Skin epidermis (tissue), 12 donors: ENCODE data around the gene CFD.
"Not testable (repeated sequence)": the region's sequence is repeated elsewhere in the genome, so short reads cannot be mapped to it uniquely, and the experiment has no call there.

Experiments used
- H3K27ac ChIP-seq, 21 experiments: fragments of 200-600 bp; sonication (generic) in 11 of 21; one replicate each; pipeline ENCODE4 v1.5.0; 2020; ENCODE audit warnings: mild to moderate bottlenecking in 3 of 21, inconsistent platforms in 2 of 21, moderate library complexity in 2 of 21
- H3K4me3 ChIP-seq, 7 experiments: fragments of 200-600 bp; sonication (generic) in 2 of 7; one replicate each; pipeline ENCODE4 v1.5.0; 2020; ENCODE audit warnings: inconsistent platforms in 2 of 7, mild to moderate bottlenecking in 2 of 7, moderate library complexity in 1 of 7

CFD gene

GRCh38 chr19:850221-850978 lies 9.1 kb upstream of the CFD start:
- H3K4me3 ChIP-seq, result no peak overlapping the region

GRCh38 chr19:850979-851335 lies 8.5 kb upstream of the CFD start:
- peak overlapping the region in 20 of 21 experiments; percentile 0 to 84 (median 48) for H3K27ac ChIP-seq
- H3K4me3 ChIP-seq, result no peak overlapping the region

More at GRCh38 chr19:850221-850978, 9.1 kb upstream of the CFD start:
- H3K27ac ChIP-seq, result peak overlapping the region in 20 of 21 experiments; percentile 0 to 84 (median 48)

GRCh38 chr19:852136-853013 lies 7.1 kb upstream of the CFD start, which contains the start of gene ELANE:
Gene ELANE (plus strand): TSS chr19:852303. CDS start chr19:852329, 26 bp downstream.
- Histone ChIP-seq H3K4me3 (no peak within 1 kb of the TSS), H3K27ac (peak within 1 kb of the TSS in 13 of 21 experiments; percentile 0 to 84 (median 57))

DNA sequence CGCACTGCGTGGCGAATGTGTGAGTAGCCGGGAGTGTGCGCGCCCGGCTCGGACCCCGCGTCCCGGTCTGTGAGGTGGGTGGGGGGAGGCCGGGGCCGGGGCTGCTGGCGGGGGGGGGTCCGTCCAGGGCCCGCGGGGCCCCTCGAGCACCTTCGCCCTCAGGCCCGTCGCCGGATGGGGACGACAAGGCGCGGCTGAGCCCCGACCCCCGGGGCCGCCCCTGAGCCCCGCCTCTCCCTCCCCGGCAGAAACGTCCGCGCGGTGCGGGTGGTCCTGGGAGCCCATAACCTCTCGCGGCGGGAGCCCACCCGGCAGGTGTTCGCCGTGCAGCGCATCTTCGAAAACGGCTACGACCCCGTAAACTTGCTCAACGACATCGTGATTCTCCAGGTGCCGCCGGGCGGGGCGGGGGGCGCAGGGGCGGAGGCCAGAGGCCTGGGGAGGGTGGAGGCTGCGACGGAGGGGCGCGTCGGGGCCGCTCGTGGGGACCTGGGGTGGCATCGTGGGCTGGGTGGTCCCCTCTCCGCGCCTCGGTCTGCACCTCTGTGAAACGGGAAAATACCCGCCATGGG lies 6.4 kb upstream of the CFD start:
- Histone ChIP-seq H3K4me3 (no peak overlapping the region), H3K27ac (peak overlapping the region in 2 of 21 experiments; percentile 12 to 16)

DNA sequence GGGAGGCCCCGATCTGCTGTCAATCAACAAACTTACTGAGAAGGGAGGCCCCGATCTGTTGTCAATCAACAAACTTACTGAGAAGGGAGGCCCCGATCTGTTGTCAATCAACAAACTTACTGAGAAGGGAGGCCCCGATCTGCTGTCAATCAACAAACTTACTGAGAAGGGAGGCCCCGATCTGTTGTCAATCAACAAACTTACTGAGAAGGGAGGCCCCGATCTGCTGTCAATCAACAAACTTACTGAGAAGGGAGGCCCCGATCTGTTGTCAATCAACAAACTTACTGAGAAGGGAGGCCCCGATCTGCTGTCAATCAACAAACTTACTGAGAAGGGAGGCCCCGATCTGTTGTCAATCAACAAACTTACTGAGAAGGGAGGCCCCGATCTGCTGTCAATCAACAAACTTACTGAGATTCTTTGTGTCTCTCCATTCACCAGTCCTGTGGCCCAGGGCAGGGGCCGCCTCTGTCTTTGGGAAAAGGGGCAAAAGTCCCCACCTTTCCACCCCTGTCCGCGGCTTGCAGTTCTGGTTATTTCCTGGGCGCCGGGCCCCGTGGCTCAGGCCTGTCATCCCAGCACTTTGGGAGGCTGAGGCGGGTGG lies 5.7 kb upstream of the CFD start:
- H3K4me3 ChIP-seq, H3K27ac ChIP-seq: not testable (repeated sequence)

DNA sequence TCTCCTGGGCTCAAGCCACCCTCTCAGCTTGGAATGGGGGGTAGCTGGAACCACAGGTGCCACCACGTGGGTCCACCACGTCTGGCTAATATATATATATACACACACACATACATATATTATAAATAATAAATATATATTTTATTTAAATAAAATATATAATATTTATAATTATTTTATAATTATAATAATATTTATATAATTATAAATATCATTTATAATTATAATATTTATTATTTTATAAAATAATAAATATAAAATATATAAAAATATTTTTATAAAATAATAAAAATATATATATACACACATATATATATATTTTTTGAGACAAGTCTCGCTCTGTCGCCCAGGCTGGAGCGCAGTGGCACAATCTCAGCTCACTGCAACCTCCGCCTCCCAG lies 4.9 kb upstream of the CFD start:
- Histone ChIP-seq H3K4me3 (no peak overlapping the region), H3K27ac (no peak overlapping the region)

DNA sequence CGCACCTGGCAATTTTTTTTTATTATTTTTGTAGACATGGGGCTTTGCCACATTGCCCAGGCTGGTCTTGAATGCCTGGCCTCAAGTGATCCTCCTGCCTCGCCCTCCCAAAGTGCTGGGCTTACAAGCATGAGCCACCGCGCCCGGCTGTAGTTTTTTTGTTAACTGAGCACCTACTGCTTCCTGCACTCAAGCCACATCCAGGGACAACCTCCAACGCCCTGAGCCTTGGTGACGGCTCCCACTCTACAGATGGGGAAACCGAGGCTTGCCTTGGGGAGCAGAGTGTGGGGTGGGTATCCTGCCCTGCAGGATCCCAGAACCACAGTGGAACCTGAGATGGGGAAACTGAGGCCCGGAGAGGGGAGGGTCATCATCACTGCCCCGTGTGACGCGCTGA lies 4.3 kb upstream of the CFD start:
- Histone ChIP-seq H3K4me3 (no peak overlapping the region), H3K27ac (no peak overlapping the region)

DNA sequence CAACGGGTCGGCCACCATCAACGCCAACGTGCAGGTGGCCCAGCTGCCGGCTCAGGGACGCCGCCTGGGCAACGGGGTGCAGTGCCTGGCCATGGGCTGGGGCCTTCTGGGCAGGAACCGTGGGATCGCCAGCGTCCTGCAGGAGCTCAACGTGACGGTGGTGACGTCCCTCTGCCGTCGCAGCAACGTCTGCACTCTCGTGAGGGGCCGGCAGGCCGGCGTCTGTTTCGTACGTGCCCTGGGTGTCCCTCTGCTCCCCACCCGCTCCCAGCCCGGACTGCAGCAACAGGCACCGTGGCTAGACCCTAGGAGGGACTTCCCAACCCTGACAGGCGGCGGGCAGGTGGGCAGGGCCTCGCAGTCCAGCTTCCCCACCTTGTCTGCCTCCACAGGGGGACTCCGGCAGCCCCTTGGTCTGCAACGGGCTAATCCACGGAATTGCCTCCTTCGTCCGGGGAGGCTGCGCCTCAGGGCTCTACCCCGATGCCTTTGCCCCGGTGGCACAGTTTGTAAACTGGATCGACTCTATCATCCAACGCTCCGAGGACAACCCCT lies 3.8 kb upstream of the CFD start:
- H3K27ac ChIP-seq, result no peak overlapping the region
- no peak overlapping the region for H3K4me3 ChIP-seq

DNA sequence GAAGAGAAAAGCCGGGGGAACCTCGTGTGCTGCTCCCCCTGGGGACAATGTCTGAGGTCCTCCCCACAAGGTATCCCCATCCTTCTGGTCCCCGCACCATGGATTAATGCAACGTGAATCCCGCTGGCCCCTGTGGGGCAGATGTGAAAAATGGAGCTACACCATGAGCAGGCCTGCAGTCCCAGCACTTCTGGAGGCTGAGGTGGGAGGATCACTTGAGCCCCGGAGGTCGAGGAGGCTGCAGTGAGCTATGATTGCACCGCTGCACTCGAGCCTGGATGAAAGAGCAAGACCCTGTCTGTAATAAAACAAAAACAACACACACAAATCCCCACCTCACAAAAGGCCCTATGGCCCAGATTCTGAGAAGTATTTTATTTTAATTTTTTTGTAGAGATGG lies 1.2 kb upstream of the CFD start:
- H3K27ac ChIP-seq, result peak overlapping the region in 7 of 21 experiments; percentile 75 to 88 (median 81)

DNA sequence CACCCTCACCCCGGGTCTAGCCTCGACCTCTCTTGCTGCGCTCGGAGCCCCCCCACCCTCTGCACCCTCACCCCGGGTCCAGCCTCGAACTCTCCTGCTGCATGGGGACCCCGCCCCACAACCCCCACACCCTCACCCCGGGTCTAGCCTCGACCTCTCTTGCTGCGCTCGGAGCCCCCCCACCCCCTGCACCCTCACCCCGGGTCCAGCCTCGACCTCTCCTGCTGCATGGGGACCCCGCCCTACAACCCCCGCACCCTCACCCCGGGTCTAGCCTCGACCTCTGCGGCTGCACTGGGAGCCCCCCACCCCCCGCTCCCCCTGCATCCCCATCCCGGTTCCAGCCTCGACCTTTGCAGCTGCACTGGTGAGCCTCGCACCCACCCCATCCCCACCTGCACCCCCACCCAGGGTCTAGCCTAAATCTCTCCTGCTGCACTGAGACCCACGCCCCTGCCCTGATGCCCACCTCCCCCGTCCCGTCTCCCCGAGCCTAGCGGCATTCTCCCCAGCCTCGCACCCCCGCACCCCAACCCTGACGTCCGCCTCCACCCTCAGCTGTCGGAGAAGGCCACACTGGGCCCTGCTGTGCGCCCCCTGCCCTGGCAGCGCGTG lies 1.8 kb downstream of the CFD start:
- Histone ChIP-seq H3K27ac (peak overlapping the region in 6 of 21 experiments; percentile 39 to 88 (median 72)), H3K4me3 (peak overlapping the region in 5 of 7 experiments; percentile 22 to 50 (median 40))

More for the DNA sequence above, 1.2 kb upstream of the CFD start:
- H3K4me3 ChIP-seq, result no peak overlapping the region

DNA sequence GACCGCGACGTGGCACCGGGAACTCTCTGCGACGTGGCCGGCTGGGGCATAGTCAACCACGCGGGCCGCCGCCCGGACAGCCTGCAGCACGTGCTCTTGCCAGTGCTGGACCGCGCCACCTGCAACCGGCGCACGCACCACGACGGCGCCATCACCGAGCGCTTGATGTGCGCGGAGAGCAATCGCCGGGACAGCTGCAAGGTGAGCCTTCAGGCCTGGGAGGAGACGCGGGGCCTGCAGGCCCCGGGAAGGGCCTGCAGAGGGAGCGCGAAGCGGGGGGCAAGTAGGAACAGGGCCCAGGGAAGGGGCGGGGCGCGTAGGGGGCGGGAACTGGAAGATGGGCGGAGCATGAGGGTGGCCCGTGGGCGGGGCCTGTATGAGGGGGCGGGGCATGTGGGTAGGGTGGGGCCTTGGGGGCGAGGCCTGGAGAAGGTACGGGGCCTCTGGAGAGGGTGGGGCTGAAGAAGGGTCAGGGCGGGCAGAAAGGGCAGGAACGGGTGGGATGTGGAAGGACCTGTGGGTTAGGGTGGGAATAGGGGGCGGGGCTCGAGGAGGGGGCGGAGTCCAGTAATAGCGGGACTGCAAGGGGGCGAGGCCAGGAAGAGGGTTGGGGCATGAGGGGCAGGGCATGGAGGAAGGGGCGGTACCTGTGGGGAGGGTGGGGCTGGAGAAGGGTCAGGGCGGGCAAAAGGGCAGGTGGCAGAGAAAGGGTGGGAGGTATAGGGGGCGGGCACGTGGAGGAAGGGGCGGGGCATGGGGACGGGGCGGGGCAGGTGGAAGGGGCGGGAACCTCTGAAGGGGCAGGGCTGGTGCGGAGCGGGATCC lies 2.5 kb downstream of the CFD start:
- Histone ChIP-seq H3K27ac (peak overlapping the region in 4 of 21 experiments; percentile 1 to 39 (median 20)), H3K4me3 (peak overlapping the region in 1 of 7 experiments; percentile 28)

DNA sequence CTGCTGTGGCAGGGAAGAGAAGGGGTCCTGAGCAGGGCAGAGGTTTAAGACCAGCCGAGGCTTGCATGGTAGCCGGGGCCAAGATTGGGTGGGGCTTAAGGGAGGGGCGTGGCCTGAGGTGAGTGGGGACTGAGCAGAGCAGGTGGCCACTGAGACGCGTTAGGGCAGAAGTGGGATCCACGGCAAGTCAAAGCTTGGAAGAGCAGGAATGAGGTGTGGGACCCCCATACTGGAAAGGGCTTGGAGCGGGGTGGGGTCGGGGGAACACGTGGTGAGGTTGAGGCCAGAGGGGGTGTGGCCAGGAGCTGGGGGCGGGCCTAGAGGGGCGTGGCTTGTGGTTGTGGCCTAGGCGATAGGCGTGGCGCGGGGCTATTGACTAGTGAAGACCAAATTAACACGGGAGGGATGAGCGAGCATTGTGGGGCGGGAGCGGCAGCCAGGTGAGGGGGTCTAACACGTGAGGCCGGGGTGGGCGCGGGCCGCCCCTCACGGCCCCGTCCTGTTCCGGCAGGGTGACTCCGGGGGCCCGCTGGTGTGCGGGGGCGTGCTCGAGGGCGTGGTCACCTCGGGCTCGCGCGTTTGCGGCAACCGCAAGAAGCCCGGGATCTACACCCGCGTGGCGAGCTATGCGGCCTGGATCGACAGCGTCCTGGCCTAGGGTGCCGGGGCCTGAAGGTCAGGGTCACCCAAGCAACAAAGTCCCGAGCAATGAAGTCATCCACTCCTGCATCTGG lies 3.3 kb downstream of the CFD start:
- H3K27ac ChIP-seq, result peak overlapping the region in 2 of 21 experiments; percentile 10 to 38

GRCh38 chr19:863315-863620 lies 3.8 kb downstream of the CFD start:
- H3K27ac ChIP-seq, result peak overlapping the region in 5 of 21 experiments; percentile 29 to 51 (median 43)
- H3K4me3 ChIP-seq, result peak overlapping the region in 1 of 7 experiments; percentile 22

More for the DNA sequence above, 3.3 kb downstream of the CFD start:
- peak overlapping the region in 3 of 7 experiments; percentile 7 to 22 (median 13) for H3K4me3 ChIP-seq

DNA sequence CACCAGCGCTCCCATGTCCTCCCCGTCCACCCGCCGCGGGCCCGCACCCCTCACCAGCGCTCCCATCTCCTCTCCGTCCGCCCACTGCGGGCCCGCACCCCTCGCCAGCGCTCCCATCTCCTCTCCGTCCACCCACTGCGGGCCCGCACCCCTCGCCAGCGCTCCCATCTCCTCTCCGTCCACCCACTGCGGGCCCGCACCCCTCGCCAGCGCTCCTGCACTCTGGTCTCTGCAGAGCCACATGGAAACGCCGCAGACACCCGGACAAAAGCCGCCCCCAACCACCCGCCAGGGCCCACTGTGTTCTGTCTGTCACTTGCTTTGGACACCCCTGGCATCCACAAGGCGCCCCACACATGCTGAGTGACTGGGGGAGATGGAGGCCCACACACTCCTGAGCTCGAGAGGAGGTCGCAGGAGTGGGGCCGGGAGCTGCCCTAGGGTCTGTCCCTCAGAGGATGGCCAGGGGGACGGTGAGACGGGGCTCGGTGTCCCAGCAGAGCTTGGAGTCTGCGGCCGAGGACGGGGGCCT lies 7.4 kb downstream of the CFD start:
- H3K4me3 ChIP-seq, result no peak overlapping the region
- no peak overlapping the region for H3K27ac ChIP-seq

DNA sequence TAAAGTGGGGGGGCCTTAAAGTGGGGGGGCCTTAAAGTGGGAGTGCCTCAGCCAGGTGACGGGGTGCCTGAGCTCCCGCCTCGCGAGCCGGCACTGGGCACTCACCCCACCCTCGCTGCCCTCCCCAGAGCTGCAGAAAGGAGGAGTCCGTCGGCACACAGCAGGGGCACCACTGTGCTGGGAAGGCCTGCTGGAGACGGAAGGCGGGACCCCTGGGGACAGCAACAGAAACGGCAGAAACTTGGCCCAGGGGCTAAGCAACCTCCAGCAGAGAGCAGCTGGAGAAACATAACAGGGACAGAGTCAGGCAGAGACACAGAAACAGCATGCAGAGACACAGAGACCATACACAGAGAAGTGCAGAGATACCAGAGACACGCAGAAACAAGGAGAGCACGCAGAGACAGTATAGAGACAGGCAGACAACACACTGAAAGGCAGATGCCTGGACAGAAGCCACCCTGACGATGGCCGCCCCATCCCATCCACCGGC lies 7.9 kb downstream of the CFD start:
- peak overlapping the region in 1 of 21 experiments; percentile 27 for H3K27ac ChIP-seq
- H3K4me3 ChIP-seq, result no peak overlapping the region

- Histone ChIP-seq H3K27ac (peak overlapping the region in 7 of 21 experiments; percentile 27 to 89 (median 79)), H3K4me3 (no peak overlapping the region)
Measured at GRCh38 chr19:867855-868457, 8.5 kb downstream of the CFD start.
